Measurements from ENCODE around the gene HAVCR1.
A peak's percentile ranks its signal among the peaks of the same experiment; 100 is the strongest.
"Not testable (repeated sequence)": the region's sequence is repeated elsewhere in the genome, so short reads cannot be mapped to it uniquely, and the experiment has no call there.

HAVCR1 gene

DNA sequence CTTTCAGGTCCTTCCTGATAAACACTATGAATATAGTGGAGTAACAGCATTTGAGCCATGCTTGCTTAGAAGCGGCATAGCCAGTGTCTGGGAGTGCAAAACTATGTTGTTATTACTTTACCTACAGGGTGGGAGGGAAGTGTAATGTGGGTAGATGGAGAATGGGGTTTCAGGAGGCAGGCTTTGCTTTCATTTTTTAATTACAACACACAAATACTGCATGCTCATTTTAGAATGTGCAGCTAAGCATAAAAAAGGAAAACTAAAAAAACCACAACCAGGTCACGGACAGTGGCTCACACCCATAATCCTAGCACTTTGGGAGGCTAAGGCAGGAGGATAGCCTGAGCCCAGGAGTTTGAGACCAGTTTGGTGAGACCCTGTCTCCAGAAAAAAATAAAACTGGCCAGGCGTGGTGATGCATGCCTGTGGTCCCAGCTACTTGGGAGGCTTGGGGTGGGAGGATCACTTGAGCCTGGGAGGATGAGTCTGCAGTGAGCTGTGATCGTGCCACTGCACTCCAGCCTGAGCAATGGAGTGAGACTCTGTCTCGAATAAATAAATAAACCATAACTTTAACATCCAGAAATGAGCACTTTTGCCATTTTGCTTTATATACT is 20.2 kb downstream of the HAVCR1 start:
- TF ChIP-seq CTCF (conservative IDR thresholded peaks at IDR 0.05; ENCODE audit: low read depth): no peak
- no peak overlapping the region for H3K27ac ChIP-seq
- ChIA-PET POLR2A (ENCODE audit: low non-redundant PET) (no interaction called here), CTCF (no interaction called here)
- no peak for DNase-seq (ENCODE audit: low spot score)

- H3K27ac ChIP-seq; CTCF ChIA-PET; POLR2A ChIA-PET (ENCODE audit: low non-redundant PET); DNase-seq (ENCODE audit: low spot score): not testable (repeated sequence)
These were observed 24.5 kb downstream of the HAVCR1 start for GRCh38 chr5:157034106-157035072.

DNA sequence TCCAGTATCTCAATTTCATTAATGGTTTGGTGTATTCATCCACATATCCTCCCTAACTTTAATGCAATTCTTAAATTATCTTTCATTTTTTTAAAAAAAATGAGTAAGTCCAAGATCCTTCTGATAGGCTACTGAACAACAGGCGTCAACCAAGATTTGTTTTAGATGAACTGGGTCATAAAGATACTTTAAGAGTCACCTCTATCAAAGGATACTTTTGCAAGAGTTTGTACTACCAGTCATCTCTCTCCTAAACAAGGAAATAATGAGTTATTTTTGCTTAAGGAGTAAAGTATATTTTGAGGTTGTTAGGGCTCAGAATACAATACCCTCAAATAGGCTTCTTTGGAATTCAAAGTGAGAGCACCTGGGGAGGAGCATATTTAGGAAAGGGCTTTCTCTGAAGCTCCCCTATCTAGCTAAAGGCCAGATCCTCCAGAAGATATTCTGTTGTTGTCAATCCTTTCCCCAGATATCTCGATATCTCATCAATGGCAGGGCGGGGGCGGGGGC is 25.8 kb downstream of the HAVCR1 start:
- no peak for DNase-seq (ENCODE audit: low spot score)
- H3K27ac ChIP-seq: no peak overlapping the region
- CTCF ChIA-PET: no interaction called here
- no peak for TF ChIP-seq CTCF (conservative IDR thresholded peaks at IDR 0.05; ENCODE audit: low read depth)
- POLR2A ChIA-PET (ENCODE audit: low non-redundant PET): no interaction called here

DNA sequence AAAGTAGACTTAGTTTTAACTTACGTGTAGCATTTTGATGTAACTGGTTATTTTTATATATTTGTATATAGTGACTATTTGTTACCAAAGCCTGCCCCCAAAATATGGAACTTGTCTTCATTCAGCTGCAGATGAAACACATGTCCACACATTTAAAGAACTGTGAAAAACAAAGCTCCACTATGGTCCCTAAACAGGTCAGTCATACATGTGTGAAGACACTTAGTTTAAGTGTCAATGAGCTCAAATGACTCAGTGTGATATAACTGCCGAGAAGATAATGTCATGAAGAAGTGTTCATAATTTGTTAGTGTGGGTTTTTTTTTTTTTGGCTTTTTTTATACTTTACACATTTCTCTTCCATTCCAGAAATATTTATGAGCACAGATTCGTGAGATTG is 28.2 kb downstream of the HAVCR1 start:
- POLR2A ChIA-PET (ENCODE audit: low non-redundant PET): no interaction called here
- no peak for TF ChIP-seq CTCF (conservative IDR thresholded peaks at IDR 0.05; ENCODE audit: low read depth)
- no peak overlapping the region for H3K27ac ChIP-seq
- CTCF ChIA-PET: no interaction called here
- no peak for DNase-seq (ENCODE audit: low spot score)

DNA sequence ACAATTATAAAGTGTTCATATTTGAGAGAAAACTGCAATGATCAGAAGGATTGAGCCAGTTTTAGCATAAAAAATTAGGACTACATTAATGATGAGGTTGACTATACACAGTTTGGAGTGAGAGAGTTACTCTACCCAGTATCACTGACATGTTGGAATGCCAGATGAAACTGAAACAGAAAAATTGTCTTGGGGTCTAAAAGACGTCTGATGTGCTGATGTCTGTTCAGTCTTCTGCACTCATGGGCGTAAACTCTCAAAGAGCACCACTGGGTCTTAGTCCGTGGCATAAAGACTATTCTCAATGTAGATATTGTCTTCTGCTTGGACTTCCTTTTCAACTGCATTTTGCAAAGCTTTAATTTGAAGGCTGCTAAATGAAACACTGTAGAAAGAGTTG is 29.5 kb downstream of the HAVCR1 start:
- no peak for DNase-seq (ENCODE audit: low spot score)
- TF ChIP-seq CTCF (conservative IDR thresholded peaks at IDR 0.05; ENCODE audit: low read depth): no peak

GRCh38 chr5:157027663-157028062 is 31.3 kb downstream of the HAVCR1 start:
- H3K27ac ChIP-seq; DNase-seq (ENCODE audit: low spot score); POLR2A ChIA-PET (ENCODE audit: low non-redundant PET): not testable (repeated sequence)
- CTCF ChIA-PET: interaction anchor here (0.6 to 0.7 kb wide), 4 partner anchors 21 to 187 kb away, joined by 3 to 7 read pairs (median 4); no protein-coding TSS in a partner anchor

More for the DNA sequence above, 29.5 kb downstream of the HAVCR1 start:
- ChIA-PET CTCF (interaction anchor here (0.6 kb wide), 1 partner anchor 1046 kb away, joined by 5 read pairs; no protein-coding TSS in a partner anchor), POLR2A (ENCODE audit: low non-redundant PET) (no interaction called here)
- H3K27ac ChIP-seq: no peak overlapping the region

DNA sequence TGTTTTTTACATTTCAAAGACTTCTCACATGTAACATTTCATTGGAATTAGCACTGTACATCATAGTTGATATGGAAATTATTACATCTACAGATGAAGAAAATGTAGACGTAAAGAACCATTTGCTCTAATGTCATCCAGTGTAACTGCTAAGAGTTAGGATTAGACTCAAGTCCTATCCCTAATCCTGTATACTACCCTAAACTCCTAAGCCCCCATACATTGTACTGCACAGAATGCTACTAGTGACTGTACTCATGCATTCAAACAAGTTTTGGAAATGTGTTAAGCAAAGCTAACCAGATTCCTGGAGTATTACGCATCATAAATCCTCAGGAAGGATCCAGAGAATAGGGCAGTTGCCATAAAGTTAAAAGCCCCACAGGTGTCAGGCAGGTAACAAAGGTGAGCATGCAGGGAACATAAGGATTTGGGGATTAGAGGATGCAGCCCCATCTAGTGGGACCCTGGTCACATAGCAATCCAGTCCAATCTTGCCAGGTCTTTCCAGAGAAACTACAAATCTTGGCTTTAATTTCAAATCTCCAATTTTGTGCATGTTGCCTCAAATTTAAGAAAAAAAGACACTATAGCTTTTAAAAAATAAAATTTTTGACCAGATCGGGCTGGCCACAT is 32.0 kb downstream of the HAVCR1 start:
- no peak overlapping the region for H3K27ac ChIP-seq
- peak; percentile 39 for TF ChIP-seq CTCF (conservative IDR thresholded peaks at IDR 0.05; ENCODE audit: low read depth)
- ChIA-PET CTCF (interaction anchor here (0.6 kb wide), 3 partner anchors 22 to 186 kb away, joined by 3 to 4 read pairs (median 4); no protein-coding TSS in a partner anchor), POLR2A (ENCODE audit: low non-redundant PET) (no interaction called here)
- DNase-seq (ENCODE audit: low spot score): peak; percentile 82

Data from RWPE1 (cell line).